OCI-M2 (cell line): ENCODE measurements around the gene SMCO4.
"Not testable (repeated sequence)": the region's sequence is repeated elsewhere in the genome, so short reads cannot be mapped to it uniquely, and the experiment has no call there.

Experiments
- DNase-seq: peaks from one replicate; lab custom pipeline; 2025; ENCODE audit not compliant: unreplicated experiment; lab: John Stamatoyannopoulos, UW

SMCO4 gene

DNA sequence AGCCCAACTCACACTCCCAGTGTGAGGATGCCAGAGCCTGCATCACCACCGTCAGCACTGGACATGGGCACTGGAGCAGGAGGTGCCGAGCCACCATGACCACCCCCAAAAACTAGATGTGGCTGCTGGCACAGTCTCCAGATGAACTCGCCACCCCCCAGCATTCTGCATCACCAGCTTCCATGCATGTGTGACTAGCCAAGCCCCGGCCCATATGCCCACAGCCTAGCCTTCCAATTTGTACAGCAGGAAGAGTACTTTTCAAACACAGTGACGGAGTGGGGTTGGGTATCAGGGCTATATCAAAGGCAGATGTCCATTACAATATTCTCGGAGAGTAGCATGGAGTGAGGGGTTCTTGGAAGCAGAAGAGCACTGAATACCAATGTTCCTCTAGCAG, 62.9 kb downstream of the SMCO4 start:
- DNase-seq: no peak

DNA sequence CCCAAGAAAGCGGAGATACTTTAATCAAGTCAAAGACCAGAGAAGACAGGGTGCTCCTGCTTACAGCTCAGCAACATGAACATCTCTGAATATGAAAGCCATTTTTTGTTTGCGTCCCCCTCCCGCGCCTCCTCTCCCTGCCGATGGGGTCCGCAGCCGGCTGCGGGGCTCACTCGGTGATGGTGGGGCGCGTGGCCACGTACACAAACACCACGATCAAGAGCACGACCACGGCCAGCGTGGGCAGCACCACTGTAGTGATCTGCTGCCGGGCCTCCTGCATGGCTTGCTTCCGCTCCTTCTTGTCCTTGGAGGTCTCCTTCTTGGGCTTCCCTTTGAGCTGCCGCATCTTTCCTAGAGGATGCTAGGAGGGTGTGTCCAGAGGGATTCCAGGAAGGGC, 64.3 kb downstream of the SMCO4 start:
- DNase-seq: no peak

GRCh38 chr11:93477684-93478234, 65.4 kb downstream of the SMCO4 start:
- DNase-seq: no peak

GRCh38 chr11:93476796-93477195, 66.4 kb downstream of the SMCO4 start:
- DNase-seq: no peak

- DNase-seq: no peak
Observed at GRCh38 chr11:93474123-93474522, 69.1 kb downstream of the SMCO4 start.

DNA sequence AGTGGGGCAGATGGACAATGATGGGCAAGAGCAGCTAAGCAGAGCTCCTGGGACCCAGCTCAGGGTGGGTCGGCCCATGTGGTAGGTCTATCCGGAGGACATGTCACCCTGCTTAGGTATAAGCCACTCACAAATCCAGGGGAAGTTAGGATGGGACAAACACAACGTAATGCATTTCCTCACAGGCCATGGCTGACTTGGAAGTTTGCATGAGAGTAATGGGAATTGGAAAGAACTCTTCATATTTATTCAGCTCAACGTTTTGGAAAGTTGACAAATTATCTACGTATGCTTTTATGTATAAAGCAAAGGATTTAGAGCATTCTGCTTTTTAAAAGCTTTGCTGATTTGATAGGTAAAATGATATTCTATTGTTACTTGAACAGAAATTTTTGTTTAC, 74.9 kb downstream of the SMCO4 start:
- DNase-seq: no peak

DNA sequence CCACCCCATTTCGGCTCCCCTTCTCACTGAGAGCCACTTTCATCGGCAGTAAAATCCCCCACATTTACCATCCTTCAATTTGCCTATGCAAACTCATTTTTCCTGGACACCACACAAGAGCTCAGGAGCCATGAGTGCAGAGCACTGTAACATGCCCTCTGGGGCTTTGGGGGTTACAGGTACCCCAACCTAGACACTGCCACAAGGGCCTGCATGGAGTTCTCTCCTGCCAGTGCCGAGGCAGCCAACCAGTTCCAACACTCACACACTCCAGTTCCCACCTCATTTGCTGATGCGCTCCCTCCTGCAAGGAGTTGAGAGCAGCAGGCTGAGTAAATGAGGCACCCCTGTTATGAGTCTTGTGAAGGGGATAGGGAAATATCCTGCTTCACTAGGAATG, 76.1 kb downstream of the SMCO4 start:
- no peak for DNase-seq

- DNase-seq: no peak
Observed at GRCh38 chr11:93464927-93465540, 78.2 kb downstream of the SMCO4 start.

GRCh38 chr11:93463666-93464065, 79.5 kb downstream of the SMCO4 start:
- DNase-seq: not testable (repeated sequence)

GRCh38 chr11:93458286-93458685, 84.9 kb downstream of the SMCO4 start:
- DNase-seq: no peak

DNA sequence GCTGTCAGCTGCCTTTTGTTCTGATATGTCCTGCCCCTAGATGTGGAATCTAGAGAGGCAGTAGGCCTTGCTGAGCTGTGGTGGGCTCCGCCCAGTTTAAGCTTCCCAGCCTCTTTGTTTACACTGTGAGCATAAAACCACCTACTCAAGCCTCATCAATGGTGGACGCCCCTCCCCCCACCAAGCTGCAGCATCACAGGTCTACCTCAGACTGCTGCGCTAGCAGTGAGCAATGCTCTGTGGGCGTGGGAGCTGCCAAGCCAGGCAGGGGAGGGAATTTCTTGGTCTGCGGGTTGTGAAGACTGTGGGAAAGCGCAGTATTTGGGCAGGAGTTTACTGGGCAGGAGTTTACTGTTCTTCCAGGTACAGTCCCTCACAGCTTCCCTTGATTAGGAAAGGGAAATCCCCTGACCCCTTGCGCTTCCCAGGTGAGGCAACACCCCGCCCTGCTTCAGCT, 98.5 kb downstream of the SMCO4 start:
- DNase-seq: no peak

DNA sequence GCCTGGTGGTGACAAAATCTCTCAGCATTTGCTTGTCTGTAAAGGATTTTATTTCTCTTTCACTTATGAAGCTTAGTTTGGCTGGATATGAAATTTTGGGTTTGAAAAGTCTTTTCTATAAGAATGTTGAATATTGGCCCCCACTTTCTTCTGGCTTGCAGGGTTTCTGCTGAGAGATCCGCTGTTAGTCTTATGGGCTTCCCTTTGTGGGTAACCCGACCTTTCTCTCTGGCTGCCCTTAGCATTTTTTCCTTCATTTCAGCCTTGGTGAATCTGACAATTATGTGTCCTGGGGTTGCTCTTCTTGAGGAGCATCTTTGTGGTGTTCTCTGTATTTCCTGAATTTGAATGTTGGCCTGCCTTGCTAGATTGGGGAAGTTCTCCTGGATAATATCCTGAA, 100.0 kb downstream of the SMCO4 start:
- not testable (repeated sequence) for DNase-seq

DNA sequence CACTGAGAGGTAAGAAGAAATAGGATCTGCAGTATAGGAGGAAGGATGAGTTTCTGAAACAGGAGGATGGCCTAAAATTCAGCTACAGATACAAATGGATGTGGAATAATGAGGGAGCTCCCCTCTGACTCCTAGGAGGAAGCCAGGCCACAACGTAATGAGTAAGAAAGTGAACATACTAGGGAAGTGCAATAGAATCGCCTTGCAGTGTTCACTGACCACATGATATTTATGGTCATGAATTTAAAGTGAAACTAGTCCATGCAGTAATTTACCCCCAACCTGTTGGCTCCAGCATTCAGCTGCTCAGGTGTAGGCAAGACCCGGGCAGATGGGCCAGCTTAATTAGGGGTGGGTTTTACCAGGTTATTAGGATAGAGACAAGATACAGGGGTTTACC, 110.9 kb downstream of the SMCO4 start:
- DNase-seq: no peak
